ENCODE results near the gene GMPPA. TPM values are rescaled to one million over a fixed set of nuclear protein-coding genes. Genes with fewer than 3 reads are reported as not detected.

The GMPPA gene
- total RNA-seq, 1 donor from 2014 or later, result 23.2 TPM

DNA sequence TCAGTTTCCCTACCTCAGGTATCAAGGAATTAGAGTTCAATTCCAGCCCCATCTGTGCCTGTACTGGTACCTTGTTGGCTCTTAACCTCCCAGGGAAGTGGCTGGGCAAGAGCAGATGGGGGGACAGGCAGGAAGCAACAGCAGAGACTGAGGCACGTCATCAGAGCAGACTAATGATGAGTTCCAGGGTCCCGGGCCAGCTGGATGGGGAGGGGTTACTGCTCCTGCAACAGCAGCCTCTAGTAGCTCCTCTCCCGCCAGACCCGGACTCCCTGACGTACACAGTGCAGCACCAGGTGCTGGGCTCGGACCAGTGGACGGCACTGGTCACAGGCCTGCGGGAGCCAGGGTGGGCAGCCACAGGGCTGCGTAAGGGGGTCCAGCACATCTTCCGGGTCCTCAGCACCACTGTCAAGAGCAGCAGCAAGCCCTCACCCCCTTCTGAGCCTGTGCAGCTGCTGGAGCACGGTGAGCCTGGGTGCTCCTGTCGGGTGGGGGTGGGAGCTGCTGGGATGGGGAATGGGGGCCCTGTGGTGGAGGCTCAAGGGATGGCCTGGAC is 26.0 kb upstream of the GMPPA start:
- TF ChIP-seq, protein P1, sequence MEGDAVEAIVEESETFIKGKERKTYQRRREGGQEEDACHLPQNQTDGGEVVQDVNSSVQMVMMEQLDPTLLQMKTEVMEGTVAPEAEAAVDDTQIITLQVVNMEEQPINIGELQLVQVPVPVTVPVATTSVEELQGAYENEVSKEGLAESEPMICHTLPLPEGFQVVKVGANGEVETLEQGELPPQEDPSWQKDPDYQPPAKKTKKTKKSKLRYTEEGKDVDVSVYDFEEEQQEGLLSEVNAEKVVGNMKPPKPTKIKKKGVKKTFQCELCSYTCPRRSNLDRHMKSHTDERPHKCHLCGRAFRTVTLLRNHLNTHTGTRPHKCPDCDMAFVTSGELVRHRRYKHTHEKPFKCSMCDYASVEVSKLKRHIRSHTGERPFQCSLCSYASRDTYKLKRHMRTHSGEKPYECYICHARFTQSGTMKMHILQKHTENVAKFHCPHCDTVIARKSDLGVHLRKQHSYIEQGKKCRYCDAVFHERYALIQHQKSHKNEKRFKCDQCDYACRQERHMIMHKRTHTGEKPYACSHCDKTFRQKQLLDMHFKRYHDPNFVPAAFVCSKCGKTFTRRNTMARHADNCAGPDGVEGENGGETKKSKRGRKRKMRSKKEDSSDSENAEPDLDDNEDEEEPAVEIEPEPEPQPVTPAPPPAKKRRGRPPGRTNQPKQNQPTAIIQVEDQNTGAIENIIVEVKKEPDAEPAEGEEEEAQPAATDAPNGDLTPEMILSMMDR (IDR thresholded peaks at IDR 0.05; ENCODE audit: partially characterized antibody, unreplicated experiment), result no peak
- Mint-ChIP-seq H3K27ac (ENCODE audit: unreplicated experiment) (no peak overlapping the region), H3K36me3 (ENCODE audit: unreplicated experiment) (no peaks in the 10 kb centered on the region)

DNA sequence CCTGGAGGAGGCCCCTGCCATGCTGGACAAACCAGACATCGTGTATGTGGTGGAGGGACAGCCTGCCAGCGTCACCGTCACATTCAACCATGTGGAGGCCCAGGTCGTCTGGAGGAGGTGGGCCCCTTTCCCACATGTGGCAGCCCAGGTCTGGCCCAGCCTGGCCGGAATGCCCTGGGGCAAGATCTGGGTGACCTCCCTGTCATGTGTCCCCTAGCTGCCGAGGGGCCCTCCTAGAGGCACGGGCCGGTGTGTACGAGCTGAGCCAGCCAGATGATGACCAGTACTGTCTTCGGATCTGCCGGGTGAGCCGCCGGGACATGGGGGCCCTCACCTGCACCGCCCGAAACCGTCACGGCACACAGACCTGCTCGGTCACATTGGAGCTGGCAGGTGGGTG is 25.2 kb upstream of the GMPPA start:
- Mint-ChIP-seq H3K4me1 (ENCODE audit: low read depth, unreplicated experiment) (peaks cover 9% of the 10 kb centered on the region), H3K36me3 (ENCODE audit: unreplicated experiment) (no peaks in the 10 kb centered on the region), H3K4me3 (ENCODE audit: unreplicated experiment) (no peak overlapping the region), H3K9me3 (ENCODE audit: unreplicated experiment) (no peaks in the 10 kb centered on the region), H3K27ac (ENCODE audit: unreplicated experiment) (no peak overlapping the region), H3K27me3 (ENCODE audit: unreplicated experiment) (peaks cover 2% of the 10 kb centered on the region)
- TF ChIP-seq, protein P1 (IDR thresholded peaks at IDR 0.05; ENCODE audit: partially characterized antibody, unreplicated experiment), result no peak
- DNase-seq, result no peak

More for the DNA sequence above, 26.0 kb upstream of the GMPPA start:
- Mint-ChIP-seq H3K9me3 (ENCODE audit: unreplicated experiment) (no peaks in the 10 kb centered on the region), H3K4me3 (ENCODE audit: unreplicated experiment) (no peak overlapping the region), H3K4me1 (ENCODE audit: low read depth, unreplicated experiment) (peaks cover 9% of the 10 kb centered on the region), H3K27me3 (ENCODE audit: unreplicated experiment) (peaks cover 2% of the 10 kb centered on the region)
- DNase-seq, result no peak

DNA sequence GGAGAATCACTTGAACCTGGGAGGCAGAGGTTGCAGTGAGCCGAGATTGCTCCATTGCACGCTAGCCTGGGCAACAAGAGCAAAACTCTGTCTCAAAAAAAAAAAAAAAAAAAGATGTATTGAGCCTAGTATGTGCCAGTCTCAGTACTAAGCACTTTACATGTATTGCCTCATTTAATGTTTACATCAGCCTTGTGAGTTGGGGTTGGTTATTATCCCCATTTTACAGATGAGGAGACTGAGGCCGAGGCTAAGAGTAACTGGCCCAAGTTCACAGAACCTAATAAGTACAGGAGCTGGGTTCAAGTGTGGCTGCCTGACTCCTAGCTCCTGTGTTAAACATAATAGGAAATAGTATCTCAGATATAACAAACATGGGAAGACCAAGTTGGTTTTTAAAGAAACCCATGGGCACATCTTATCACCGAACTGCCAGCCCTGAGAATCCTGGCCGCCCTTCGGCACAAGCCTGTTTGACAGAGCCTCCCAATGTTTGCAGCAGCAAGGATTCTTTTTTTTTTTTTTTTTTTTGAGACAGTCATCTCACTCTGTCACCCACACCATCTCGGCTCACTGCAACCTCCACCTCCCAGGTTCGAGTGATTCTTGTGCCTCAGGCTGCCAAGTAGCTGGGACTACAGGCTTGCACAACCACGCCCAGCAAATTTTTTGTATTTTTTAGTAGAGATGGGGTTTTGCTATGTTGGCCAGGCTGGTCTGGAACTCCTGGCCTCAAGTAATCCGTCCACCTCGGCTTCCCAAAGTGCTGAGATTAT is 24.2 kb upstream of the GMPPA start:
- H3K27me3 Mint-ChIP-seq (ENCODE audit: unreplicated experiment), result peaks cover 7% of the 10 kb centered on the region
- TF ChIP-seq, protein P1 (IDR thresholded peaks at IDR 0.05; ENCODE audit: partially characterized antibody, unreplicated experiment), result no peak
- no peaks in the 10 kb centered on the region for H3K9me3 Mint-ChIP-seq (ENCODE audit: unreplicated experiment)
- DNase-seq, result no peak
- H3K4me1 Mint-ChIP-seq (ENCODE audit: low read depth, unreplicated experiment), result peaks cover 9% of the 10 kb centered on the region
- no peak overlapping the region for H3K27ac Mint-ChIP-seq (ENCODE audit: unreplicated experiment)
- H3K4me3 Mint-ChIP-seq (ENCODE audit: unreplicated experiment), result no peak overlapping the region
- no peaks in the 10 kb centered on the region for H3K36me3 Mint-ChIP-seq (ENCODE audit: unreplicated experiment)

DNA sequence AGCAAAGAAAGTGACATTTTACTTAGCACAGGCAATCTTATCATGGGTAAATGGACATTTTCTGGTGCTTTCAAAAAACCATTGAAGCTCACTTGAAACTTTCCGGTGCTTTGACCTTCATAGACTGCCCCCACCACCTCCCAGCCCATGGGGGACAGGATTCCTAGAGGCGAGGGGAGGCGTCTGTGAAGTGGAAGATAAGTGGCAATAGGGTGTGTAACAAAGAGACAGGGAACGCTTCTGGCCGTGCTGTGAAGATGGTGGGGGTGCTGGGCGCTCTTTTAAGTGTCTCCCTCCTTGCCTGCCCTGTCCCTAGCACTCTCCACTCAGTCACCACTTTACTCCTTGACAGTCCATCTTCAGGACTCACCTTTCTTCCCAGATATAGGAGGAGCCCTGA is 23.4 kb upstream of the GMPPA start:
- no peaks in the 10 kb centered on the region for H3K36me3 Mint-ChIP-seq (ENCODE audit: unreplicated experiment)
- H3K4me3 Mint-ChIP-seq (ENCODE audit: unreplicated experiment), result no peak overlapping the region
- H3K4me1 Mint-ChIP-seq (ENCODE audit: low read depth, unreplicated experiment), result peaks cover 9% of the 10 kb centered on the region
- H3K27ac Mint-ChIP-seq (ENCODE audit: unreplicated experiment), result no peak overlapping the region
- DNase-seq, result no peak
- no peaks in the 10 kb centered on the region for H3K9me3 Mint-ChIP-seq (ENCODE audit: unreplicated experiment)
- H3K27me3 Mint-ChIP-seq (ENCODE audit: unreplicated experiment), result peaks cover 10% of the 10 kb centered on the region
- TF ChIP-seq, protein P1 (IDR thresholded peaks at IDR 0.05; ENCODE audit: partially characterized antibody, unreplicated experiment), result no peak

All from glutamatergic neuron (in vitro differentiated cells).